ENCODE results near the gene HOXB5. TPM values are rescaled to one million over a fixed set of nuclear protein-coding genes. Genes with fewer than 3 reads are reported as not detected.
A peak's percentile ranks its signal among the peaks of the same experiment; 100 is the strongest.

The HOXB5 gene
- total RNA-seq, 1 donor from 2014 or later = 0.59 TPM

- no peak for DNase-seq (ENCODE audit: low spot score)
- Mint-ChIP-seq H3K4me3 (ENCODE audit: unreplicated experiment) (peak overlapping the region; percentile 74), H3K36me3 (ENCODE audit: low read depth, unreplicated experiment) (peaks cover 23% of the 10 kb centered on the region), H3K27me3 (ENCODE audit: unreplicated experiment) (peaks cover 29% of the 10 kb centered on the region), H3K9me3 (ENCODE audit: unreplicated experiment) (no peaks in the 10 kb centered on the region), H3K4me1 (ENCODE audit: unreplicated experiment) (peaks cover 53% of the 10 kb centered on the region), H3K27ac (ENCODE audit: unreplicated experiment) (no peak overlapping the region)
- no peak for TF ChIP-seq CTCF (IDR thresholded peaks at IDR 0.05; ENCODE audit: unreplicated experiment)
Measured at GRCh38 chr17:48551596-48552465, 41.7 kb downstream of the HOXB5 start.

GRCh38 chr17:48551214-48551555, 42.4 kb downstream of the HOXB5 start:
- Mint-ChIP-seq H3K27ac (ENCODE audit: unreplicated experiment) (no peak overlapping the region), H3K36me3 (ENCODE audit: low read depth, unreplicated experiment) (peaks cover 24% of the 10 kb centered on the region), H3K9me3 (ENCODE audit: unreplicated experiment) (no peaks in the 10 kb centered on the region), H3K4me3 (ENCODE audit: unreplicated experiment) (no peak overlapping the region), H3K4me1 (ENCODE audit: unreplicated experiment) (peaks cover 53% of the 10 kb centered on the region), H3K27me3 (ENCODE audit: unreplicated experiment) (peaks cover 27% of the 10 kb centered on the region)
- DNase-seq (ENCODE audit: low spot score) = no peak
- TF ChIP-seq CTCF (IDR thresholded peaks at IDR 0.05; ENCODE audit: unreplicated experiment) = no peak

GRCh38 chr17:48550502-48551213, 42.9 kb downstream of the HOXB5 start:
- peak; percentile 56 for TF ChIP-seq CTCF (IDR thresholded peaks at IDR 0.05; ENCODE audit: unreplicated experiment)
- no peak for DNase-seq (ENCODE audit: low spot score)
- Mint-ChIP-seq H3K27me3 (ENCODE audit: unreplicated experiment) (peaks cover 27% of the 10 kb centered on the region), H3K27ac (ENCODE audit: unreplicated experiment) (no peak overlapping the region), H3K36me3 (ENCODE audit: low read depth, unreplicated experiment) (peaks cover 27% of the 10 kb centered on the region), H3K4me1 (ENCODE audit: unreplicated experiment) (peaks cover 53% of the 10 kb centered on the region), H3K4me3 (ENCODE audit: unreplicated experiment) (no peak overlapping the region), H3K9me3 (ENCODE audit: unreplicated experiment) (no peaks in the 10 kb centered on the region)

- Mint-ChIP-seq H3K27ac (ENCODE audit: unreplicated experiment) (no peak overlapping the region), H3K27me3 (ENCODE audit: unreplicated experiment) (peaks cover 27% of the 10 kb centered on the region), H3K9me3 (ENCODE audit: unreplicated experiment) (no peaks in the 10 kb centered on the region), H3K36me3 (ENCODE audit: low read depth, unreplicated experiment) (peaks cover 23% of the 10 kb centered on the region), H3K4me3 (ENCODE audit: unreplicated experiment) (peak overlapping the region; percentile 37), H3K4me1 (ENCODE audit: unreplicated experiment) (peaks cover 56% of the 10 kb centered on the region)
- no peak for TF ChIP-seq CTCF (IDR thresholded peaks at IDR 0.05; ENCODE audit: unreplicated experiment)
- DNase-seq (ENCODE audit: low spot score) = no peak
Measured at GRCh38 chr17:48549914-48550501, 43.6 kb downstream of the HOXB5 start.
